GM18951 (cell line): Measurements from ENCODE around the gene TRAF3.

Experiments used
- POLR2A ChIP-seq: IDR thresholded peaks from 4 replicates; pipeline ENCODE4 v1.6.1; 2011; ENCODE audit warnings: mild to moderate bottlenecking; ENCODE audit not compliant: insufficient read length, insufficient read depth; ENCODE audit errors: extremely low read depth
- in situ Hi-C: fragments of 300-500 bp; cut with MboI; formaldehyde crosslinking; loops from one replicate; pipeline ENCODE4 v1.12.0; 2022; ENCODE audit warnings: low sequenced_read_pairs, mixed read lengths, inconsistent platforms; ENCODE audit not compliant: unreplicated experiment

The TRAF3 gene

GRCh38 chr14:102799684-102800562 is 22.7 kb downstream of the TRAF3 start:
- no peak for TF ChIP-seq POLR2A
- in situ Hi-C loops = no loop called here

DNA sequence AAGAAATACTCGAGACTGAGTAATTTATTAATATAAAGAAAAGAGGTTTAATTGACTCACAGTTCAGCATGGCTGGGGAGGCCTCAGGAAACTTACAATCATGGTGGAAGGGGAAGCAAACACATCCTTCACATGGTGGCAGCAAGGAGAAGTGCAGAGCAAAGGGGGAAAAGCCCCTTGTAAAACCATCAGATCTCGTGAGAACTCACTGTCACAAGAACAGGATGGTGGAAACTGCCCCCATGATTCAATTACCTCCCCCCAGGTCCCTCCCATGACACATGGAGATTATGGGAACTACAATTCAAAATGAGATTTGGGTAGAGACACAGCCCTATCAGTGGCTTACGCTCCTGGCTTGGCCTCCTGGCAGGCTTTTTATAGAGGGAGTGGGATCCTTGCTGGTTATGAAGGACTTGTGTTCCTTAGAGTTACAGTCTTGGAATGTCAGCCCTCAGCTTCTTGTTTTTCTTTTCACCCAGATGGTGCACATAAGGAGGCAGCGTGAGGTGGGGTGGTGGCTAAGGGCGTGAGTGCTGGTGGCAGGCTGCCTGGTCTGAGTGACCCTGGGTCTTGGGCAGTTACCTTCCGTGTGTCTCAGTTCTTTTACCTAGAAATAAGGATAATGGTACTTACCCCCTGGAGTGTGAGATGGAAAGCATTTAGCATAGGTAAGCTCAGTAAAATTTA is 25.7 kb downstream of the TRAF3 start:
- no peak for TF ChIP-seq POLR2A
- in situ Hi-C loops = no loop called here

DNA sequence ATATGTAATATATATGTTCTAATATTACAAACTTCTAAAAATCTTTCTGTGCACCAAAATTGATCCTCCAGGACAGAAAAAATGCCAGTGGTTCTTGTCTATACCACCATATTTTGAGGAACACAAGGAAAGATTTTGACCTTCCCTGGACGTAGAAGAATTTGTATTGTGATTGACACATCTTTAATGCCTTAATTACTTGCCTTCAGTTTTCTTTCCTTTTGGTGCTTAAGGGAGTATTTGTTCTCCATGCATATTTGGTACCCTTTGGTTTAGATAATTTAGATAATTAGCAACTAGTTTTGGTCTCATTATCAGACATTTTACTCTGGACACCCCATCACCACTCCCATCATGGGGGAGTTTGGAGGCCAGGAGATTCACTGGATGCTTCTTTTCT is 27.6 kb downstream of the TRAF3 start:
- in situ Hi-C loops = no loop called here
- no peak for TF ChIP-seq POLR2A

GRCh38 chr14:102805371-102805891 is 28.2 kb downstream of the TRAF3 start:
- TF ChIP-seq POLR2A = no peak
- in situ Hi-C loops = no loop called here

GRCh38 chr14:102805941-102806340 is 28.7 kb downstream of the TRAF3 start:
- no peak for TF ChIP-seq POLR2A
- in situ Hi-C loops = no loop called here

DNA sequence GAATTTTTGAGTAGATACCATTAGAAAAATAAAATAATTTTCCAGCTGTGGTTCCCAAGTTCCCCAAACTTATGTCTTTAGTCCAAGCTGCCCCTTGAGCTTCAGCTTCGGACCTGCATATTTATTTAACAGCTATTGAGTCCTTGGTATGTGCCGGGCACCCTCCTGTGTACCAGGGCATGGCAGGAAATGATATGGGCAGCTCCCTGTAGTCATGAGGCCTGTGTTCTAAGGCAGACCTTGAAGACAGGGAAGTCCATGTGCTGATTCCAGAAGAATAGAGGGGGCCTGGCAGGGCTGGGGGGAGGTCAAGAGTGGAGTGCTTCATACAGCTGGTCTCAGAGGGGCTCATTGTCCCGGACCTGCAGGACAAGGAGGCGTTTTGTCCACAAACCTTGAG is 29.2 kb downstream of the TRAF3 start:
- in situ Hi-C loops = no loop called here
- TF ChIP-seq POLR2A = no peak

- in situ Hi-C loops = no loop called here
- TF ChIP-seq POLR2A = no peak
These were observed 29.8 kb downstream of the TRAF3 start for GRCh38 chr14:102807013-102807406.

- no peak for TF ChIP-seq POLR2A
- in situ Hi-C loops = no loop called here
These were observed 32.6 kb downstream of the TRAF3 start for GRCh38 chr14:102809870-102810269.

DNA sequence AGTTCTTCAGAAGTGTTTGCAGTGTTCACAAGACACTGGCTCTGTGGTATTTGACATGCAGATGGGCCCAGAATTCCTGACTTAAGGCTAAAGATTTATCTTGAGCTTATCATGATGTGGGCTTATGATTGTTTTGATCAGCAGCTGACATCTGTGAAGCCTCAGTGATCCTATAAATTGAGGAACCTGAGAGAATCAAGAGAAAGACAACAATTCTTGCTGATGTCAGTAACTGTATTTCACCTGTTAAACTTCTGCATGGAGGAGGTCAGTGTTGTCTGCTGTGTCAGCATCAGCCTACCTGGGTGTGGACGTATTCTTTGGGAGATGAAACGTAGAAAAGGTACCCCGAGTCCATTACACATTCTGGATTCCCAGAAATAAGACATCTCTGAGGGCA is 33.3 kb downstream of the TRAF3 start:
- in situ Hi-C loops = no loop called here
- no peak for TF ChIP-seq POLR2A

GRCh38 chr14:102811254-102811963 is 34.2 kb downstream of the TRAF3 start:
- in situ Hi-C loops = no loop called here
- no peak for TF ChIP-seq POLR2A

DNA sequence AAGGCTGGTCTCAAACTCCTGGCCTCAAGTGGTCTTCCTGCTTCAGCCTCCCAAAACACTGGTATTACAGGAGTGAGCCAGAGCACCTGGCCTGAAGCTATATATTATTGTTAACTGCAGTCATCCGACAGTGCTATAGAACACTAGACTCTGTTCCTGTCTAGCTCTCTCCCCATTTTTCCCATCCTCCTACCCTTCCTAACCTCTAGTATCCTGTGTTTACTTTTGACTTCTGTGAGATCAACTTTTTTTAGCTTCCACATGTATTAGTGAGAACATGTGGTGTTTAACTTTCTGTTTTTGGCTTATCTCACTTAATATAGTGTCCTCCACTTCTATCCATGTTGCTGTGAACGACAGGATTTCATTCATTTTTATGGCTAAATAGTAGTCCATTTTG is 34.7 kb downstream of the TRAF3 start:
- in situ Hi-C loops = no loop called here
- TF ChIP-seq POLR2A = no peak

DNA sequence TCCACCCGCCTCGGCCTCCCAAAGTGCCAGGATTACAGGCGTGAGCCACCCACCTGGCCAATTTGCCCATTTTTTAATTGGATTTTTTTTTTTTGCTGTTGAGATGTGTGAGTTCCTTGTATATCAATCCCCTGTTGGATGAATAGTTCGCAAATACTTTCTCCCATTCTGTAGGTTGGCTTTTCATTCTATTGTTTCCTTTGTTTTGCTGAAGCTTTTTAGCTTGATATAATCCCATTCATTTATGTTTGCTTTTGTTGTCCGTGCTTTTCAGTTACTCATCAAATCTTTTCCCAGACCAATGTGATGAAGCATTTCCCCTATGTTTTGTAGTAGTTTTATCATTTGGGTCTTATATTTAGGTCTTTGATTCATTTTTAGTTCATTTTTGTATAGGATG is 36.4 kb downstream of the TRAF3 start:
- TF ChIP-seq POLR2A = no peak
- in situ Hi-C loops = no loop called here

DNA sequence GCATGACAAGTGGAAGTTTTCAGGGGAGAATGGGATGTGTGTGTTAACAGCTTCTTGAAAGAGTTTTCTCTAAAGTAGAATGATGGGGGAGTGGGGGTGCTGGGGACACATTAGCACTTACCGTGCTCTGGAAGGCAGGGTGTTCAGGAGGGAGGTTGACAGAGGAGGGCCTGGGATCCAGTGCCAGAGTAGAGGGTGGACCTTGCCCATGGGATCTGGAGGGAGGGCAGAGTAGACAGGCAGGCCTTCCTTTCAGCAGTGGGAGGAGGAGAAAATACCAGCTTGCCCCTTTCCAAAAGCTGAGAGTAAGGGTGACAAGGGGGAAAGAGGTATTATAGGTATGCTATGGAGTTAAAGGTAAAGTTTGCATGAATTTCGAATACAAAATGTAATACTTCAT is 40.1 kb downstream of the TRAF3 start:
- TF ChIP-seq POLR2A = no peak

More for the DNA sequence above, 40.1 kb downstream of the TRAF3 start:
- in situ Hi-C loops = no loop called here
